ENCODE measurements around the gene CCT6B.

CCT6B gene

DNA sequence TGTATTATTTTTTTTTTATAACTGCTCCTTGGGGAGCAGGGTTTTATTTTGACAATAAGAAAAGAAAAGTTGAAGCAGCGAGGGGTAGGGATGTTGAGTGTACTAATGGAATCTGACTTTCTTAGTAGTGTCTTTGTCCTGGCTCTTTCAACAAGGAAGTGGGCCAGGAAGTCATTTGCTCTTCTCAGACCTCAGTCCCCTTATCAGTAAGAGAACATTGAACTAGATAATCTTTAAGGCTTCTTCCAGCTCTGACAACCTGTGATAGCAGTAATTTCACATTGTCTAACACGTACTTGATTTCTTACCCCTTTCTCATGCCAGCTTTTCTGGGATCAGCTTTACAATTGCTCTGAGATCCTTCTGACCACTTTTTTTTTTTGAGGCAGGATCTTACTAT is 27.4 kb upstream of the CCT6B start:
- intact Hi-C loops (cut with DNase I; ENCODE audit: low total_unique reads) = loop anchor here (10.0 kb wide), 2 partner anchors 126 to 1606 kb away; partner anchors contain the start of genes DHRS11 and RAD51D
- peaks cover 57 to 82% (median 64%) of the 10 kb centered on the region in 3 donors for H3K36me3 ChIP-seq
- no peak overlapping the region for H3K27ac ChIP-seq
- DNase-seq = no peak
- peaks cover 0 to 2% (median under 1%) of the 10 kb centered on the region in 4 donors for H3K4me1 ChIP-seq
- TF ChIP-seq, protein P1, sequence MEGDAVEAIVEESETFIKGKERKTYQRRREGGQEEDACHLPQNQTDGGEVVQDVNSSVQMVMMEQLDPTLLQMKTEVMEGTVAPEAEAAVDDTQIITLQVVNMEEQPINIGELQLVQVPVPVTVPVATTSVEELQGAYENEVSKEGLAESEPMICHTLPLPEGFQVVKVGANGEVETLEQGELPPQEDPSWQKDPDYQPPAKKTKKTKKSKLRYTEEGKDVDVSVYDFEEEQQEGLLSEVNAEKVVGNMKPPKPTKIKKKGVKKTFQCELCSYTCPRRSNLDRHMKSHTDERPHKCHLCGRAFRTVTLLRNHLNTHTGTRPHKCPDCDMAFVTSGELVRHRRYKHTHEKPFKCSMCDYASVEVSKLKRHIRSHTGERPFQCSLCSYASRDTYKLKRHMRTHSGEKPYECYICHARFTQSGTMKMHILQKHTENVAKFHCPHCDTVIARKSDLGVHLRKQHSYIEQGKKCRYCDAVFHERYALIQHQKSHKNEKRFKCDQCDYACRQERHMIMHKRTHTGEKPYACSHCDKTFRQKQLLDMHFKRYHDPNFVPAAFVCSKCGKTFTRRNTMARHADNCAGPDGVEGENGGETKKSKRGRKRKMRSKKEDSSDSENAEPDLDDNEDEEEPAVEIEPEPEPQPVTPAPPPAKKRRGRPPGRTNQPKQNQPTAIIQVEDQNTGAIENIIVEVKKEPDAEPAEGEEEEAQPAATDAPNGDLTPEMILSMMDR (IDR thresholded peaks at IDR 0.05) = no peak
- no peaks in the 10 kb centered on the region for H3K27me3 ChIP-seq
- H3K9me3 ChIP-seq = no peaks in the 10 kb centered on the region
- no peak overlapping the region for H3K4me3 ChIP-seq

DNA sequence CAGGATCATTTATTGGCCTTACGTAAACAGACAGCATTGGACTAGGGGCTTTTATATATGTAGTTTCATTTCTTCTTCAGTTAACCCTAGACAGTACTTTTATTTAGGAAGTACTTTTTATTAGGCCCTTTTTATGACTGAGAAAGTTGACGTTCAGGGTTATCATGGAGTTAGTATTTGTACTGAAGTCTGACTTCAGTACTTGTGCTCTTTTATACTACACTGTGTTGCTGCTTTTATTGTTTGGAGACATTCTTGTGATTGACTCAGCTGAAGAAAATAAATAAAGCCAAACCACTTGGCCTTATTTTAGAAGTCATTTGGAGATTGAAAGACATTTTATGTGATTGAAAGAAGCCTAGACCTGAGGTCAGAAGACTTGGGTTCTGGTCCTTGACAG is 26.0 kb upstream of the CCT6B start:
- Histone ChIP-seq H3K36me3 (peaks cover 47 to 75% (median 52%) of the 10 kb centered on the region in 3 donors), H3K27me3 (no peaks in the 10 kb centered on the region), H3K4me1 (peaks cover 0 to 14% (median 5%) of the 10 kb centered on the region in 4 donors), H3K27ac (no peak overlapping the region), H3K9me3 (no peaks in the 10 kb centered on the region), H3K4me3 (no peak overlapping the region)
- intact Hi-C loops (cut with DNase I; ENCODE audit: low total_unique reads) = loop anchor here (10.0 kb wide), 2 partner anchors 128 to 1608 kb away; partner anchors contain the start of genes DHRS11 and RAD51D
- no peak for DNase-seq
- TF ChIP-seq, protein P1 (IDR thresholded peaks at IDR 0.05) = no peak

DNA sequence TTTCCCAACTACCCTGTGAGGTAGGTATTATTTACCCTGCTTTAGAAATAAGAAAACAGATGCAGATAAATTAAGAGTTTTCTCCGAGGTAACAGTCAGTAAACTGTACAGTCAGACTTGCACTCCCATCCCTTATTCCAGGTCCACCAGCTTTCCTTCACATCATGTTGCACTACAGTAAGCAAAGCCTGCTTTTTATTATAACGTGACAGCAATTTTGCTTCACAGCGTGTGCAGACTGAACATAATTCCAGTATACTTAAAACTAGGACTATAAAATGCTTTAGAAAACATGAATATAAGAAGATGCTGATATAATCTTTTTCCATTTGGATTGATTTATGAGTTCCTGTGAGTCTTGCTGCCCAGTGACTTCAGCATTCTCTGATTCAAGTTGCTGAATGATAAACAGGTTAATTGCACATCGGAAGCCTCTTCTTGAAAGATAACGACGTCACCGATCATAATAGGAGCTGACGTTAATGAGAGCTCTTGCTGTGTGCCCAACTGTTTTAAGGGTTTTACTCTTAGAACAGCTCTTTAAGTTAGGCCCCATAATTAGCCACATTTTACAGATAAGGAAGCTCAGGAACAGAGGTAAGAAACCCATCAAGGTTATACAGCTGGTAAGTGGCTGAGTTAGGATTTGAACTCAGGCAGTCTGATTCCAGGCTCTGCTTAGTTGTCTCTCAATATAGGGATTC is 20.4 kb upstream of the CCT6B start:
- DNase-seq = no peak
- H3K9me3 ChIP-seq = no peaks in the 10 kb centered on the region
- TF ChIP-seq, protein P1 (IDR thresholded peaks at IDR 0.05) = no peak
- peaks cover 9 to 30% (median 11%) of the 10 kb centered on the region in 3 donors for H3K36me3 ChIP-seq
- peak overlapping the region; percentile 86 to 92 for H3K4me3 ChIP-seq
- no peaks in the 10 kb centered on the region for H3K27me3 ChIP-seq
- intact Hi-C loops (cut with DNase I; ENCODE audit: low total_unique reads) = loop anchor here (10.0 kb wide), 2 partner anchors 133 to 1613 kb away; partner anchors contain the start of genes DHRS11 and RAD51D
- H3K27ac ChIP-seq = peak overlapping the region; percentile 97 to 99
- peaks cover 0 to 30% (median 18%) of the 10 kb centered on the region in 4 donors for H3K4me1 ChIP-seq

DNA sequence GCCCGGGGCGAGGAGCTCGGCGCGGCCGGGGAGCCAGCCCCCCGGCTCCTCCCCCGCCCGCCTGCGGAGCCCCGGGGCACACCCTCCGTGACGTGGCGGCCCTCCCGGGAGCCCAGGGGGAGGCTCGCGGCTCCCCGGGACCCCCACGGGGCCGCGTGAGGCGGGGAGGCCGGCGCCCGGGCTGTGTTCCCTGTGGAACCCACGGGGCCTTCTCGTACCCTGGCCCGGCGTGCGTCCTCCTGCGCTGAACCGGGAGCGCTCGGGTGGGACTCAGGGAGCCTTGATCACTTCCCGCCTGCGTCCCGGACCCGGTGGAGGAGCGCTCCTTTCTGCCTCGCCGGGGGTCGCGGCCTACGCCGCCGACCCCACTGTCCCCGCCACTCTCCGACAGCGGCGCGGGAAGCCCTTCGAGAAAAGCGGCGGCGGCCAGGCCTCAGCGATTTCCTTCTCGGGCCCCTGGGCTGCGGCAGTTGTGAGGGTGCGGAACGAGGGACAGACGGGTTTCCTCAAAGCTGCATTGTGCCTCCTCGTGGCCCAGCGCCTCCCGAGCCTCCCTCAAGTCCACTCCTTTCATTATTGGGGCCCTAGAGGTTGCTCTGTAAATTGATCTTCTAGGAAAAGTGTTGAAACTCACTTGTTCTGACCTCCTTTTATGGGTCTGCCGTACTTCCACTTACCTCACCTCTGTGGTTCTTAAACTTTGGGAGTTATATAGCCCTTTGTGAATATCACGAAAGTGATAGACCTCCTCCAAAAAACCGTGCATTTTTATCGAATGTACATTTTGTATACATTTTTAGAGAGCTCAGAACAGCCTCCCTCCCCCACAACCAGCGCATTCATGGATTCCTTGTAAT is 19.6 kb upstream of the CCT6B start:
- peak; percentile 75 to 84 for DNase-seq
- Histone ChIP-seq H3K4me1 (peaks cover 0 to 30% (median 18%) of the 10 kb centered on the region in 4 donors), H3K9me3 (no peaks in the 10 kb centered on the region), H3K27ac (peak overlapping the region; percentile 97 to 99), H3K36me3 (peaks cover 1 to 22% (median 3%) of the 10 kb centered on the region in 3 donors), H3K4me3 (peak overlapping the region; percentile 86 to 92), H3K27me3 (no peaks in the 10 kb centered on the region)
- intact Hi-C loops (cut with DNase I; ENCODE audit: low total_unique reads) = loop anchor here (10.0 kb wide), 2 partner anchors 134 to 1614 kb away; partner anchors contain the start of genes DHRS11 and RAD51D
- TF ChIP-seq, protein P1 (IDR thresholded peaks at IDR 0.05) = peak; percentile 33 to 37

DNA sequence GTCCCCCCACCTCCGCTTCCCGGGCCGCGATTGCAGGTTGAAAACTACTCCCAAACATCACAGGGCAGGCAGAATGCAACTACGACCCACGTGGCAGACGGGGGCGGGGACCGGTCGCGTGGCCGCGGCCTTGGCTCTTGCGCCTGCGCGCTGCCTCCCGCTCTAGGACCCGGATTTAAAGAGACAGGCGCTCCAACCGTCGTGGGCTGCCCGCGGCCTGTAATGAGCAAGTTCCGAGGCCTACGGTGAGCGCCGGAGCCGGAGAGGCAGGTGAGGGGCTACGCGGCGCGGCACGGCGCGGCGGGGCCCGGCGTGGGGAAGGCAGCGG is 19.1 kb upstream of the CCT6B start, which contains the start of gene LIG3:
Gene LIG3 (plus strand): TSS at position 160 of the 328 bp plus-strand sequence. CDS start 2,494 bp downstream, outside the sequence.
- H3K4me1 ChIP-seq = peaks cover 0 to 30% (median 18%) of the 10 kb centered on the region in 4 donors
- intact Hi-C loops (cut with DNase I; ENCODE audit: low total_unique reads) = loop anchor here (10.0 kb wide), 2 partner anchors 134 to 1614 kb away; partner anchors contain the start of genes DHRS11 and RAD51D
- no peaks in the 10 kb centered on the region for H3K9me3 ChIP-seq

More for the DNA sequence above, 19.1 kb upstream of the CCT6B start, which contains the start of gene LIG3:
- TF ChIP-seq, protein P1 (IDR thresholded peaks at IDR 0.05) = no peak
- H3K4me3 ChIP-seq = peak within 1 kb of the TSS; percentile 86 to 92
- no peaks in the 10 kb centered on the region for H3K27me3 ChIP-seq
- DNase-seq = peak; percentile 93 to 96
- H3K27ac ChIP-seq = peak within 1 kb of the TSS; percentile 97 to 99
- H3K36me3 ChIP-seq = peaks cover 0 to 16% (median 0%) of the 10 kb centered on the region in 3 donors

All from tibial artery (tissue), 4 donors.